NK-92 treated with Interleukin-12 subunit alpha and Interleukin-12 subunit beta, amount 100 ng/mL, for 24 hours (cell line): ENCODE results near the gene NUP214.
"Not testable (repeated sequence)": the region's sequence is repeated elsewhere in the genome, so short reads cannot be mapped to it uniquely, and the experiment has no call there.

Experiments used
- DNase-seq: peaks from one replicate; lab custom pipeline; 2025; lab: John Stamatoyannopoulos, UW

Gene NUP214

GRCh38 chr9:131259916-131260597 is 134.7 kb downstream of the NUP214 start:
- no peak for DNase-seq

- no peak for DNase-seq
These were observed 135.5 kb downstream of the NUP214 start for GRCh38 chr9:131260751-131261452.

GRCh38 chr9:131262327-131263032 is 137.1 kb downstream of the NUP214 start:
- no peak for DNase-seq

DNA sequence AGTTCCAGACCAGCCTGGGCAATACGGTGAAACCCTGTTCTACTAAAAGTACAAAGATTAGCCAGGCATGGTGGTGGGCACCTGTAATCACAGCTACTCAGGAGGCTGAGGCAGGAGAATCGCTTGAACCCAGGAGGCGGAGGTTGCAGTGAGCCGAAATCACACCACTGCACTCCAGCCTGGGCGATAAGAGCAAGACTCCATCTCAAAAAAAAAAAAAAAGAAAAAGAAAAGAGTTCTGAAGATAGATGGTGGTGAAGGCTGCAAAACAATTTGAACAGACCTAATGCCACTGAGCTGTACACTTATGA is 137.6 kb downstream of the NUP214 start:
- DNase-seq = not testable (repeated sequence)

GRCh38 chr9:131263701-131264100 is 138.3 kb downstream of the NUP214 start:
- no peak for DNase-seq

GRCh38 chr9:131264231-131264630 is 138.8 kb downstream of the NUP214 start:
- no peak for DNase-seq

GRCh38 chr9:131266266-131267229 is 141.2 kb downstream of the NUP214 start:
- DNase-seq = no peak

GRCh38 chr9:131270171-131271015 is 145.0 kb downstream of the NUP214 start:
- DNase-seq = no peak

- not testable (repeated sequence) for DNase-seq
These were observed 145.6 kb downstream of the NUP214 start for GRCh38 chr9:131271016-131271273.

DNA sequence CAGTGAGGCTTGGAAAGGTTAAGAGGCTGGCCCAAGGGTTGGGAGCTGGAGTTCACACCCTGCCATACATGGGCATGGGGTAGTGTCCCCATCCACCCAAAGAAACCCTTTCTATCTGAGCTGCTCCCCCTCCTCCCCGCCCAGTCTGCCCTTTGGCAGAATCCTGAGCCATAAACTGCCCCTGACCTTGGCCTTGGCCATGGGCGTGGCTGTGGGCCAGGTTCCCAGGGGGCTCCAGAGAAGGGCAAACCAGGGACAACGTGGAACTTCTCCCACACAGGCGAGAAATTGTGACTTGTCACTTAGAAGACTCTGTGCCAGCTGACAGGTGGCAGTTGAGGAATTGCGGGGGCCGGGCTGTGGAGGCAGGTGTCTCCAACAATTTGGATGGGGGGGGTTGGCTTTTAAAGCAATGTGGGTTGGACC is 146.1 kb downstream of the NUP214 start:
- DNase-seq = no peak

DNA sequence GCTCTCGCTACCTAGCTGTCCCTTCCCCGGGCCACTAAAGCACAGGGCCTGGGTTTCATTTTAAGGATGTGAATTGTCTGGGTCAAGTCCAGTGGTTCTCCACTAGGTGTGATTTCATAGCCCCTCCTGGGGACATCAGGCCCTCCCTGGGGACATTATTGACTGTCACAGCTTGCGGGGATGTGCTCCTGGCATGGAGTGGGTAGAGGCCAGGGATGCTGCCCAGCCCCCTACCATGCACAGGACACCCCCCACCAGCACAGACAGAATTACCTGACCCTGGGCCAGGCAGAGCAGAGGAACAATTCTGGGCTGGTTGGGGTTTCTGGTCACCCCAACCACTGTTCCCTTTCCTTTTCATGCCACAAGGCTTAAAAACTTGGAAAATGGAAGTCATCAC is 146.8 kb downstream of the NUP214 start:
- DNase-seq = no peak

GRCh38 chr9:131273146-131273855 is 147.9 kb downstream of the NUP214 start:
- no peak for DNase-seq

- no peak for DNase-seq
These were observed 148.7 kb downstream of the NUP214 start for GRCh38 chr9:131273856-131274673.

GRCh38 chr9:131274674-131275331 is 149.4 kb downstream of the NUP214 start:
- DNase-seq = peak; percentile 28

- DNase-seq = peak; percentile 50
These were observed 150.1 kb downstream of the NUP214 start for GRCh38 chr9:131275332-131276093.

DNA sequence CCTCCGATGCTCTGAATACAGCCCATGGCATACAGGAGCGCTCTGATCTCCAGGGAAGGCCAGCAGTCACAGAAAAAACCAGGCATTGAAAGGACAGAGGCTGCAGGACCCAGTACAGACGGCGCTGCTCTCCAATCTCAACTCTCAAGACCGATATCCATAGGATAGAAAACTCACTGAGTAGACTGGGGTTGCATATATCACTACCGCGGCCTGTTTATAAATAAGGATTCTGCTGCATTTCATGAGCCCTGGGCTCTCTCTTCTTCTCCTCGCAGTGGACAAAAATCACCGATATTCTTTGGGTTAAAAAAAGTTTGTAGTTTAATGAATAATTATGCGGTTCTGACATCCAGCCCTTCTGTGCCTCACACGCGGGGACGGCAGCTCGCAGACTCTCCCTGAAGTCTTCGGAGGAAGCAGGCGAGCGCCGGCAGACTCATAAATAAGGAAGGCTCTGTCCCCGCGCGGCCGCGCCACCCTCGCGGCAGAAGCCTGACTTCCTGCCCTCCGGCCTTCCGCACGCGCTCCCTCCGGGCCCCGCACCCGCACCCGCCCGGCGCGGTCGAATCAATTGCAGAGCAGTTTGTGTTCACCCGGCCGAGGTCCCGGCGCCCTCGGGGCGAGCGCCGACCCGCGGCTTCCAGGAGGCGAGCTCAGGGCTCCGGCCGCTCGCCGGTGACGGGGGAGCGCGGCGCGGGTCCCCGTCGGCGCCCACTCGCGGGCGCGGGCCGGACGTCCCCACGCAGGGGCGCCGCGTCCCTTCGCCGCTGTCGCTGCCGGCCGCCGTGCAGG is 150.9 kb downstream of the NUP214 start, which contains the start of gene FAM78A:
Gene FAM78A (minus strand): TSS at position 417 of the 795 bp plus-strand sequence. CDS start 331 bp downstream, at position 86.
- DNase-seq = no peak

GRCh38 chr9:131276891-131277286 is 151.5 kb downstream of the NUP214 start:
- DNase-seq = peak; percentile 26
